ENCODE results near the gene AKR1C1. TPM values are rescaled to one million over a fixed set of nuclear protein-coding genes. Genes with fewer than 3 reads are reported as not detected.

The AKR1C1 gene
- total and polyA plus RNA-seq, 2 donors (not counting 1 experiment from before 2014, with no cell fraction given) = 0.25 TPM; not detected in 1

DNA sequence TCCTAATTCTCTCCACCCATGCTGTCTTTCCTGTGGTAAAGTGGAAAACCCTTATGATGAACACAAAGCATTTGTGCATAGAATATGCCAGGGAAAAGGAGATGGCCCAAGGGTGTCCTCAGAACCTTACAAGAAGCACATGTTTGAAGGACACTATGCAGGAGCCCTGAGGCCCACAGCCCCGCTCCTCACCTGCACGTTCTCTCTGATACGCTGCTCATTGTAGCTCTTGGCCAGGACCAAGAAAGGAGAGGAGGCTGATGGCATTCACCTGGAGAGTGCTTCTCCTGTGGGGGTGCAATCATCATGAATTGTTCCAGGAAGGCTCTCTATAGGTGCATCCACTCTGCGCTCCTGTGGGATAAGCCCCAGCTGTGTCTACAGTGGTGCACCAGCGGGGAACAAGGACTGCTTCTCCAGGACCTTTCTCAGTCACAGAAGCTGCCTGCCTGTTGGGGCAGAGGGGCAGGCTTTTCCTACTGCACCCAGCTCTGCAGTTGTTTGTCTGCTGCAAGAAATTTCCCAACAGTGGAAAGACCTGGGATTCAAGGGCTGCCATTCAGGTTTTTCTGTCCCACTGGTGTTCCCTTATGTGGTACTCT is 20.5 kb downstream of the AKR1C1 start:
- no peaks in the 10 kb centered on the region for H3K4me1 Mint-ChIP-seq
- Histone ChIP-seq H3K79me2 (ENCODE audit: control insufficient read depth, insufficient read depth, low read length) (no peaks in the 10 kb centered on the region), H3K27ac (ENCODE audit: low read length in 2 of 2) (no peak overlapping the region), H3K9me3 (ENCODE audit: control extremely low read depth in 1 of 3, control insufficient read depth in 2 of 3, insufficient read depth in 1 of 3, low read length in 2 of 3) (no peaks in the 10 kb centered on the region), H4K20me1 (ENCODE audit: control insufficient read depth, insufficient read depth, low read length, poor library complexity, severe bottlenecking) (no peaks in the 10 kb centered on the region), H2AFZ (ENCODE audit: insufficient read depth, low read depth, low read length, poor library complexity, severe bottlenecking) (no peak overlapping the region), H3K36me3 (replicated peaks in 1 of 2; ENCODE audit: control extremely low read depth in 1 of 2, control insufficient read depth in 1 of 2, extremely low read depth in 1 of 2, insufficient read depth in 2 of 2, low read length in 1 of 2) (no peaks in the 10 kb centered on the region), H3K9ac (ENCODE audit: low read length) (no peak overlapping the region), H3K4me1 (ENCODE audit: control insufficient read depth in 2 of 2, insufficient read depth in 2 of 2, low read length in 2 of 2) (no peaks in the 10 kb centered on the region), H3K27me3 (replicated peaks in 1 of 4; ENCODE audit: control extremely low read depth in 1 of 4, control insufficient read depth in 3 of 4, insufficient read depth in 4 of 4, low read length in 3 of 4) (peaks cover 0 to 5% (median 0%) of the 10 kb centered on the region in 4 experiments), H3K4me2 (replicated peaks; ENCODE audit: low read depth, low read length, poor library complexity, severe bottlenecking) (no peak overlapping the region), H3K4me3 (ENCODE audit: control extremely low read depth in 1 of 5, extremely low read depth in 1 of 5, insufficient read depth in 1 of 5, low read depth in 2 of 5, low read length in 4 of 5) (no peak overlapping the region)
- ChIA-PET CTCF (no interaction called here), POLR2A (no interaction called here)
- no peak overlapping the region for H3K27ac Mint-ChIP-seq
- intact Hi-C loops (cut with micrococcal nuclease) = no loop called here
- no peaks in the 10 kb centered on the region for H3K9me3 Mint-ChIP-seq (ENCODE audit: insufficient read depth)
- WGBS (ENCODE audit: insufficient coverage) = 99% methylated on average over 5 of the region's 5 CpGs
- H3K4me3 Mint-ChIP-seq = no peak overlapping the region
- no peak for DNase-seq
- no peak for TF ChIP-seq EZH2 (IDR thresholded peaks at IDR 0.05; ENCODE audit: borderline replicate concordance, insufficient read depth, low read depth, low read length, poor library complexity, severe bottlenecking)
- TF ChIP-seq, protein P1, sequence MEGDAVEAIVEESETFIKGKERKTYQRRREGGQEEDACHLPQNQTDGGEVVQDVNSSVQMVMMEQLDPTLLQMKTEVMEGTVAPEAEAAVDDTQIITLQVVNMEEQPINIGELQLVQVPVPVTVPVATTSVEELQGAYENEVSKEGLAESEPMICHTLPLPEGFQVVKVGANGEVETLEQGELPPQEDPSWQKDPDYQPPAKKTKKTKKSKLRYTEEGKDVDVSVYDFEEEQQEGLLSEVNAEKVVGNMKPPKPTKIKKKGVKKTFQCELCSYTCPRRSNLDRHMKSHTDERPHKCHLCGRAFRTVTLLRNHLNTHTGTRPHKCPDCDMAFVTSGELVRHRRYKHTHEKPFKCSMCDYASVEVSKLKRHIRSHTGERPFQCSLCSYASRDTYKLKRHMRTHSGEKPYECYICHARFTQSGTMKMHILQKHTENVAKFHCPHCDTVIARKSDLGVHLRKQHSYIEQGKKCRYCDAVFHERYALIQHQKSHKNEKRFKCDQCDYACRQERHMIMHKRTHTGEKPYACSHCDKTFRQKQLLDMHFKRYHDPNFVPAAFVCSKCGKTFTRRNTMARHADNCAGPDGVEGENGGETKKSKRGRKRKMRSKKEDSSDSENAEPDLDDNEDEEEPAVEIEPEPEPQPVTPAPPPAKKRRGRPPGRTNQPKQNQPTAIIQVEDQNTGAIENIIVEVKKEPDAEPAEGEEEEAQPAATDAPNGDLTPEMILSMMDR (IDR thresholded peaks at IDR 0.05) = no peak
- ATAC-seq (ENCODE audit: low read depth) = no peak
- H3K27me3 Mint-ChIP-seq = peaks cover 4% of the 10 kb centered on the region

DNA sequence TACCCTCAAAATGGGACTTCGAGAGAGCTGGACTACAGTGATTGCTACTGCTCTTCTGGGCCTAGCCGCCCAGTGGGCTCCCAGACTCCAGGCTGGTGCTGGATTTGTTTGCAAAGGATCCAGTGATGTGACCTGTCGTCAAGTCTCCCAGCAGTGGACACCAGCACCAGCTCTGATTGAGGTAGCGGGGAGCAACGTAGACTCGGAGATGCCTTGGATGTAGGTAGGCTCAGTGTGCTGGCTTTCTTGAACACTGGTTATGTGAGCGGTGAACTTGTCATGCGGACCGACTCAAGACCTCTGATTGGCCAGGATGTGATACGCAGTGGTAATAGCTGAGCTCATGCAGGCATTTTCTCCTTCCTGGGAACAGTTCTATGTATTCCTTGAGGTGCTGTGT is 21.0 kb downstream of the AKR1C1 start:
- no peaks in the 10 kb centered on the region for H3K9me3 Mint-ChIP-seq (ENCODE audit: insufficient read depth)

More for the DNA sequence above, 21.0 kb downstream of the AKR1C1 start:
- intact Hi-C loops (cut with micrococcal nuclease) = no loop called here
- POLR2A ChIA-PET = no interaction called here
- Histone ChIP-seq H3K27me3 (replicated peaks in 1 of 4; ENCODE audit: control extremely low read depth in 1 of 4, control insufficient read depth in 3 of 4, insufficient read depth in 4 of 4, low read length in 3 of 4) (peaks cover 0 to 5% (median 0%) of the 10 kb centered on the region in 4 experiments), H2AFZ (ENCODE audit: insufficient read depth, low read depth, low read length, poor library complexity, severe bottlenecking) (no peak overlapping the region), H3K36me3 (replicated peaks in 1 of 2; ENCODE audit: control extremely low read depth in 1 of 2, control insufficient read depth in 1 of 2, extremely low read depth in 1 of 2, insufficient read depth in 2 of 2, low read length in 1 of 2) (no peaks in the 10 kb centered on the region), H3K27ac (ENCODE audit: low read length in 2 of 2) (no peak overlapping the region), H3K4me2 (replicated peaks; ENCODE audit: low read depth, low read length, poor library complexity, severe bottlenecking) (no peak overlapping the region), H3K9ac (ENCODE audit: low read length) (no peak overlapping the region), H4K20me1 (ENCODE audit: control insufficient read depth, insufficient read depth, low read length, poor library complexity, severe bottlenecking) (no peaks in the 10 kb centered on the region), H3K9me3 (ENCODE audit: control extremely low read depth in 1 of 3, control insufficient read depth in 2 of 3, insufficient read depth in 1 of 3, low read length in 2 of 3) (no peaks in the 10 kb centered on the region), H3K4me3 (ENCODE audit: control extremely low read depth in 1 of 5, extremely low read depth in 1 of 5, insufficient read depth in 1 of 5, low read depth in 2 of 5, low read length in 4 of 5) (no peak overlapping the region), H3K79me2 (ENCODE audit: control insufficient read depth, insufficient read depth, low read length) (no peaks in the 10 kb centered on the region), H3K4me1 (ENCODE audit: control insufficient read depth in 2 of 2, insufficient read depth in 2 of 2, low read length in 2 of 2) (no peaks in the 10 kb centered on the region)
- Mint-ChIP-seq H3K4me3 (no peak overlapping the region), H3K4me1 (no peaks in the 10 kb centered on the region), H3K27me3 (peaks cover 4% of the 10 kb centered on the region), H3K27ac (no peak overlapping the region)
- no peak for ATAC-seq (ENCODE audit: low read depth)
- WGBS (ENCODE audit: insufficient coverage) = 94% methylated on average over 10 of the region's 10 CpGs
- TF ChIP-seq, protein P1 (IDR thresholded peaks at IDR 0.05) = no peak
- TF ChIP-seq EZH2 (IDR thresholded peaks at IDR 0.05; ENCODE audit: borderline replicate concordance, insufficient read depth, low read depth, low read length, poor library complexity, severe bottlenecking) = no peak
- CTCF ChIA-PET = no interaction called here
- no peak for DNase-seq
